Thyroid gland (tissue), 4 donors: ENCODE measurements around the gene FOXD1.

Experiments used
- POLR2A ChIP-seq, 2 donors: fragments of 450-650 bp; IDR thresholded peaks; one replicate each; pipeline ENCODE4 v1.6.1; 2017; ENCODE audit warnings: antibody characterized with exemption in 2 of 2, mild to moderate bottlenecking in 2 of 2, moderate library complexity in 1 of 2
- TF ChIP-seq, protein P1 (sequence below), 6 experiments: fragments of 200-600 bp in 3 of 6; fragments of 450-650 bp in 3 of 6; sonication (generic) in 3 of 6; IDR thresholded peaks; one replicate each; pipeline ENCODE4 v1.5.1; 2016 to 2019; ENCODE audit warnings: antibody characterized with exemption in 6 of 6, mild to moderate bottlenecking in 2 of 6, inconsistent platforms in 1 of 6, moderate library complexity in 1 of 6

DNA sequence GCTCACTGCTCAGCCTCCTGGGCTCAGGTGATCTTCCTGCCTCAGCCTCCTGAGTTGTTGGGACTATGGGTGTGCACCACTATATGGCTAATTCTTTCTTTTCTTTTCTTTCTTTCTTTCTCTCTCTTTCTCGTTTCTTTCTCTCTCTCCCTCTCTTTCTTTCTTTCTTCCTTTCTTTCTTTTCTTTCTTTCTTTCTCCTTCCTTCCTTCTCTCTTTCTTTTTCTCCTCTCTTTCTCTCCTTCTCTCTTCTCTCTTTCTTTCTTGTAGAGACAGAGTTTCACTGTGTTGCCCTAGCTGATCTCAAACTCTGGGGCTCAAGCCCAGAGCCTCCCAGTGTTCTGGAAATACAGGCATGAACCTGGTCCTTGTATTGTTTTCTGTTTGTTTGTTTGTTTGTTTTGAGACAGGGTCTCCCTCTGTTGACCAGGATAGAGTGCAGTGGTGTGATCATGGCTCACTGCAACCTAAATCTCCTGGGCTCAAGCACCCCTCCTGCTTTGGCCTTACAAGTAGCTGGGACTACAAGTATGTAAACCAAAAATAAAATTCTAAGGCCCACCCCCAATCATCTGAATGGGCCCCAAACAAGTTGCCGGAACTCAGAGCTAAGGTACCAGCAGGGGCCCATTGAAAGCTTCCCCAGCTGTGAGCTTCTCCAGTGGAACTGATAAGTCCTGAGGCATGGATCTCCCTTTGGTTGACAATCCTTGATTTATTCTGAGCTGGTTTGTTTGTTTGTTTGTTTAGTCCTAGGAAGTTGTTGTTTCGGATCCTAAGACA lies 37.7 kb upstream of the FOXD1 start:
- TF ChIP-seq, protein P1, sequence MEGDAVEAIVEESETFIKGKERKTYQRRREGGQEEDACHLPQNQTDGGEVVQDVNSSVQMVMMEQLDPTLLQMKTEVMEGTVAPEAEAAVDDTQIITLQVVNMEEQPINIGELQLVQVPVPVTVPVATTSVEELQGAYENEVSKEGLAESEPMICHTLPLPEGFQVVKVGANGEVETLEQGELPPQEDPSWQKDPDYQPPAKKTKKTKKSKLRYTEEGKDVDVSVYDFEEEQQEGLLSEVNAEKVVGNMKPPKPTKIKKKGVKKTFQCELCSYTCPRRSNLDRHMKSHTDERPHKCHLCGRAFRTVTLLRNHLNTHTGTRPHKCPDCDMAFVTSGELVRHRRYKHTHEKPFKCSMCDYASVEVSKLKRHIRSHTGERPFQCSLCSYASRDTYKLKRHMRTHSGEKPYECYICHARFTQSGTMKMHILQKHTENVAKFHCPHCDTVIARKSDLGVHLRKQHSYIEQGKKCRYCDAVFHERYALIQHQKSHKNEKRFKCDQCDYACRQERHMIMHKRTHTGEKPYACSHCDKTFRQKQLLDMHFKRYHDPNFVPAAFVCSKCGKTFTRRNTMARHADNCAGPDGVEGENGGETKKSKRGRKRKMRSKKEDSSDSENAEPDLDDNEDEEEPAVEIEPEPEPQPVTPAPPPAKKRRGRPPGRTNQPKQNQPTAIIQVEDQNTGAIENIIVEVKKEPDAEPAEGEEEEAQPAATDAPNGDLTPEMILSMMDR (IDR thresholded peaks at IDR 0.05): no peak
- no peak for TF ChIP-seq POLR2A (IDR thresholded peaks at IDR 0.05)
